Measurements from ENCODE around the gene AUTS2. TPM values are rescaled to one million over a fixed set of nuclear protein-coding genes. Genes with fewer than 3 reads are reported as not detected.

AUTS2 gene
- total and polyA plus RNA-seq, 2 experiments from 2014 or later: 32.0 to 91.0 TPM

GRCh38 chr7:69892790-69893189 lies 294.5 kb downstream of the AUTS2 start:
- Mint-ChIP-seq H3K27me3 (ENCODE audit: insufficient read depth, low read depth, poor library complexity) (peaks cover 3% of the 10 kb centered on the region), H3K9me3 (no peaks in the 10 kb centered on the region), H3K4me1 (peaks cover 16% of the 10 kb centered on the region; the same call in 2 of the 3 replicates), H3K4me3 (no peak overlapping the region), H3K36me3 (ENCODE audit: low read depth) (no peaks in the 10 kb centered on the region), H3K27ac (no peak overlapping the region)
- no peaks in the 10 kb centered on the region for H3K9me2 ChIP-seq (ENCODE audit: insufficient read depth)
- H3K4me1 ChIP-seq (ENCODE audit: insufficient read depth): peaks cover 6% of the 10 kb centered on the region
- H3K27ac ChIP-seq (ENCODE audit: low read depth): no peak overlapping the region
- H3K4me3 ChIP-seq: no peak overlapping the region
- H3K27me3 ChIP-seq (ENCODE audit: insufficient read depth): no peaks in the 10 kb centered on the region
- no peak overlapping the region for H3K4me2 ChIP-seq
- TF ChIP-seq REST (IDR thresholded peaks at IDR 0.05; ENCODE audit: unreplicated experiment) (no peak), ETS1 (IDR thresholded peaks at IDR 0.05) (no peak), ZNF331 (CRISPR knock-in tag; IDR thresholded peaks at IDR 0.05; ENCODE audit: low read depth) (no peak), POLR2AphosphoS5 (IDR thresholded peaks at IDR 0.05; ENCODE audit: low read depth) (no peak), CREB1 (CRISPR knock-in tag; IDR thresholded peaks at IDR 0.05; ENCODE audit: low read depth) (no peak), CTCF (conservative IDR thresholded peaks at IDR 0.05; ENCODE audit: low read depth in 2 of 2) (no peak), ZNF114 (CRISPR knock-in tag; IDR thresholded peaks at IDR 0.05) (no peak), STAT1 (IDR thresholded peaks at IDR 0.05; ENCODE audit: unreplicated experiment) (no peak), ZNF462 (CRISPR knock-in tag; IDR thresholded peaks at IDR 0.05) (no peak), EZH2phosphoT487 (IDR thresholded peaks at IDR 0.05; ENCODE audit: unreplicated experiment) (no peak), JUNB (IDR thresholded peaks at IDR 0.05; ENCODE audit: unreplicated experiment) (no peak), NANOG (IDR thresholded peaks at IDR 0.05; ENCODE audit: borderline replicate concordance) (no peak), EZH2 (IDR thresholded peaks at IDR 0.05; ENCODE audit: low read depth, unreplicated experiment) (no peak)
- no peaks in the 10 kb centered on the region for H3K79me2 ChIP-seq (replicated peaks; ENCODE audit: insufficient read depth)
- ATAC-seq (no peak), DNase-seq (ENCODE audit: low spot score) (no peak)
- no peaks in the 10 kb centered on the region for H3F3A ChIP-seq (replicated peaks; ENCODE audit: low read depth)
- no peak overlapping the region for H2AFZ ChIP-seq
- H4K20me1 ChIP-seq (replicated peaks; ENCODE audit: insufficient read depth): no peaks in the 10 kb centered on the region
- no peaks in the 10 kb centered on the region for H3K36me3 ChIP-seq (ENCODE audit: insufficient read depth)

Measured in GM23338 (cell line).